Transverse colon (tissue), 3 donors: ENCODE measurements around the gene SLC13A1.

Source experiments
- CTCF ChIP-seq, 5 experiments: fragments of 200-600 bp in 3 of 5; fragments of 450-650 bp in 2 of 5; sonication (generic) in 3 of 5; IDR thresholded peaks; 1 replicate in 2 of 5; 2 replicates in 3 of 5; pipeline ENCODE4 v1.5.1; 2016 to 2017; ENCODE audit warnings: antibody characterized with exemption in 5 of 5, inconsistent platforms in 3 of 5, mild to moderate bottlenecking in 2 of 5, moderate library complexity in 1 of 5
- EP300 ChIP-seq: sonication (generic); formaldehyde crosslinking; IDR thresholded peaks from one replicate; pipeline ENCODE4 v1.6.1; 2017; ENCODE audit warnings: antibody characterized with exemption, low read depth

DNA sequence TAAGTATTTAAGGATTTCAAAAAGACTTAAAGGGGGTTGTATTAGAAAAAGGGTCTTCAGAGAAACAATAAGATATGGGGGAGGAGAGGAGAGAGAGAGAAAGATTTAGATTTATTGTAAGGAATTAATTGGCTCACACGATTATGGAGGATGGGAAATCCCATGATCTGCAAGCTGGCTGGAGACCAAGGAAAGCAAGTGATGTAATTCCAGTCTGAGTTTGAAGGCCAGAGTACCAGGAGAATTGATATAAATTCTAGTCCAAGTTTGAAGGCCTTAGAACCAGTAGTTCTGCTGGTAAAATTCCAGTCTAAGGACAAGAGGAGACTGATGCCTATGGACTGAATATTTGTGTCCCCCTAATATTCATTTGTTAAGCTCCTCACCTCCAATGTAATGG is 20.6 kb upstream of the SLC13A1 start:
- TF ChIP-seq CTCF (IDR thresholded peaks at IDR 0.05) (no peak), EP300 (no peak)
